ENCODE results near the gene MGAT4C.

Gene MGAT4C

GRCh38 chr12:86194721-86195120 lies 61.5 kb downstream of the MGAT4C start:
- no peak for TF ChIP-seq CTCF (conservative IDR thresholded peaks at IDR 0.05)
- no peak overlapping the region for H3K27ac ChIP-seq

- H3K27ac ChIP-seq, result no peak overlapping the region
- no peak for TF ChIP-seq CTCF (conservative IDR thresholded peaks at IDR 0.05)
Observed at GRCh38 chr12:86193931-86194330, 62.3 kb downstream of the MGAT4C start.

- no peak for TF ChIP-seq CTCF (conservative IDR thresholded peaks at IDR 0.05)
Observed at GRCh38 chr12:86188226-86188625, 68.0 kb downstream of the MGAT4C start.

GRCh38 chr12:86186449-86186848 lies 69.7 kb downstream of the MGAT4C start:
- no peak for TF ChIP-seq CTCF (conservative IDR thresholded peaks at IDR 0.05)

More at GRCh38 chr12:86188226-86188625, 68.0 kb downstream of the MGAT4C start:
- H3K27ac ChIP-seq, result no peak overlapping the region

GRCh38 chr12:86179855-86180254 lies 76.3 kb downstream of the MGAT4C start:
- no peak overlapping the region for H3K27ac ChIP-seq

More at GRCh38 chr12:86186449-86186848, 69.7 kb downstream of the MGAT4C start:
- H3K27ac ChIP-seq, result no peak overlapping the region

GRCh38 chr12:86174188-86174587 lies 82.0 kb downstream of the MGAT4C start:
- no peak for TF ChIP-seq CTCF (conservative IDR thresholded peaks at IDR 0.05)
- no peak overlapping the region for H3K27ac ChIP-seq

More at GRCh38 chr12:86179855-86180254, 76.3 kb downstream of the MGAT4C start:
- no peak for TF ChIP-seq CTCF (conservative IDR thresholded peaks at IDR 0.05)

GRCh38 chr12:86172913-86173443 lies 83.2 kb downstream of the MGAT4C start:
- no peak for TF ChIP-seq CTCF (conservative IDR thresholded peaks at IDR 0.05)
- no peak overlapping the region for H3K27ac ChIP-seq

All from VCaP (cell line).